BJ (cell line): ENCODE results near the gene KHSRP. TPM values are rescaled to one million over a fixed set of nuclear protein-coding genes. Genes with fewer than 3 reads are reported as not detected.

Source experiments
- CTCF ChIA-PET: fragments of 350-600 bp; formaldehyde crosslinking; extraction: SDS; loops from one replicate; lab custom pipeline; 2021; ENCODE audit warnings: antibody characterized with exemption, inconsistent platforms; lab: Yijun Ruan, JAX
- POLR2A ChIA-PET: fragments of 300-600 bp; sonication (Branson Sonifier 250); formaldehyde crosslinking; extraction: SDS; loops from one replicate; lab custom pipeline; 2021; ENCODE audit warnings: antibody characterized with exemption; lab: Charles Lee
- DNase-seq: peaks from one replicate; pipeline ENCODE4 v3.0.0-alpha.2; 2011; ENCODE audit warnings: low read depth
- H3K27me3 ChIP-seq: 2 replicates; pipeline ENCODE4 v1.6.0; 2011; ENCODE audit warnings: low read length; ENCODE audit not compliant: control insufficient read depth, insufficient read depth
- H3K36me3 ChIP-seq: 2 replicates; pipeline ENCODE4 v1.5.1; 2011; ENCODE audit warnings: low read length; ENCODE audit not compliant: control insufficient read depth, insufficient read depth
- H3K4me3 ChIP-seq: 2 replicates; pipeline ENCODE4 v1.5.1; 2011; ENCODE audit warnings: low read depth, mild to moderate bottlenecking, control low read depth, low read length
- polyA plus RNA-seq: library from polyadenylated mRNA; depleted of rRNA; stranded (reverse); fragments of >200 nt; gene quantifications from 2 replicates; pipeline ENCODE4 v1.2.3, GENCODE V29; 2011
- TF ChIP-seq, protein P1 (sequence below): IDR thresholded peaks from 2 replicates; pipeline ENCODE4 v1.5.1; 2011; ENCODE audit warnings: low read depth, mild to moderate bottlenecking, control low read depth, inconsistent platforms, low read length, moderate library complexity; ENCODE audit not compliant: insufficient read depth

KHSRP gene
- polyA plus RNA-seq, 1 experiment, result 68.7 TPM

DNA sequence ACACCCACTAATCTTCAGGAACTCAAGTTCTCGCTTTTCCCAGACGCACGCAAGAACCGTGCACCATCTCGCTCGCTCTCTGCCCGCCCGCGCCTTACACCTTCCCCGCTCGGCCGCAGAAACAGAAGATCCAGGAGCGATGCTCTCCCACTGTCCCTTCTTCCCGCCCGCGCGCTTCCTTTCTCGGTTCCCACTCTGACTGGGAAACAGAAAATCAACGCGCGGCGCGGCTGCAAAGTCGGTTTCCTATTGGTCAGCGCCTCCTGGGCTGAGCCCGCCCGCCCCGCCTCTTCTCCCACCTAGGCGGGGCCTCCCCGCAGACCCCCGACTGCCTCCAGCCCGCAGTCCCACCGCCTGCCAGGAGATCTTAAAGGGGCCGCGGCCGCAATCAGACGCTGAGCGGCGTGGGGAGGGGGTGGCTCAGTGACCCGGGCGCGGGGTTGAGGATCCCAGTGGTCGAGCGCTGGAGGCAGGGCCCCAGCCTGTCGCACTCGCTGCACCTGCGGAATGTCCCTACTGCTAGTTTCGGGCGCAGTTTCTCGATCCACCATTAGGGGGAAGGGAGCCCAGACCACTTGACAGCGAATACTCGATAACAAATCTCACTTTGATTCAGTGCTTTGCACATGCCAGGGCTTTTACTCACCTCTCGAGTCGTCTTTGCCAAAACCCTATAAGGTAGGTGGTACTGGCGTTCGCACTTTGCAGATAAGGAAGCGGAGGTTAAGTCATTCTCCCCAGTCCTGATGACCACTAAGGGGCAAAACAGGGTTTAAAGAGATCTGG, 35.7 kb upstream of the KHSRP start:
- TF ChIP-seq, protein P1, sequence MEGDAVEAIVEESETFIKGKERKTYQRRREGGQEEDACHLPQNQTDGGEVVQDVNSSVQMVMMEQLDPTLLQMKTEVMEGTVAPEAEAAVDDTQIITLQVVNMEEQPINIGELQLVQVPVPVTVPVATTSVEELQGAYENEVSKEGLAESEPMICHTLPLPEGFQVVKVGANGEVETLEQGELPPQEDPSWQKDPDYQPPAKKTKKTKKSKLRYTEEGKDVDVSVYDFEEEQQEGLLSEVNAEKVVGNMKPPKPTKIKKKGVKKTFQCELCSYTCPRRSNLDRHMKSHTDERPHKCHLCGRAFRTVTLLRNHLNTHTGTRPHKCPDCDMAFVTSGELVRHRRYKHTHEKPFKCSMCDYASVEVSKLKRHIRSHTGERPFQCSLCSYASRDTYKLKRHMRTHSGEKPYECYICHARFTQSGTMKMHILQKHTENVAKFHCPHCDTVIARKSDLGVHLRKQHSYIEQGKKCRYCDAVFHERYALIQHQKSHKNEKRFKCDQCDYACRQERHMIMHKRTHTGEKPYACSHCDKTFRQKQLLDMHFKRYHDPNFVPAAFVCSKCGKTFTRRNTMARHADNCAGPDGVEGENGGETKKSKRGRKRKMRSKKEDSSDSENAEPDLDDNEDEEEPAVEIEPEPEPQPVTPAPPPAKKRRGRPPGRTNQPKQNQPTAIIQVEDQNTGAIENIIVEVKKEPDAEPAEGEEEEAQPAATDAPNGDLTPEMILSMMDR, result peak; percentile 65
- Histone ChIP-seq H3K27me3 (peaks cover 5% of the 10 kb centered on the region), H3K36me3 (no peaks in the 10 kb centered on the region), H3K4me3 (peak overlapping the region; percentile 80)
- peak; percentile 69 for DNase-seq
- CTCF ChIA-PET, result interaction anchor here (1.0 kb wide), 1 partner anchor 16 kb away, joined by 3 read pairs; no protein-coding TSS in a partner anchor
- POLR2A ChIA-PET, result no interaction called here

DNA sequence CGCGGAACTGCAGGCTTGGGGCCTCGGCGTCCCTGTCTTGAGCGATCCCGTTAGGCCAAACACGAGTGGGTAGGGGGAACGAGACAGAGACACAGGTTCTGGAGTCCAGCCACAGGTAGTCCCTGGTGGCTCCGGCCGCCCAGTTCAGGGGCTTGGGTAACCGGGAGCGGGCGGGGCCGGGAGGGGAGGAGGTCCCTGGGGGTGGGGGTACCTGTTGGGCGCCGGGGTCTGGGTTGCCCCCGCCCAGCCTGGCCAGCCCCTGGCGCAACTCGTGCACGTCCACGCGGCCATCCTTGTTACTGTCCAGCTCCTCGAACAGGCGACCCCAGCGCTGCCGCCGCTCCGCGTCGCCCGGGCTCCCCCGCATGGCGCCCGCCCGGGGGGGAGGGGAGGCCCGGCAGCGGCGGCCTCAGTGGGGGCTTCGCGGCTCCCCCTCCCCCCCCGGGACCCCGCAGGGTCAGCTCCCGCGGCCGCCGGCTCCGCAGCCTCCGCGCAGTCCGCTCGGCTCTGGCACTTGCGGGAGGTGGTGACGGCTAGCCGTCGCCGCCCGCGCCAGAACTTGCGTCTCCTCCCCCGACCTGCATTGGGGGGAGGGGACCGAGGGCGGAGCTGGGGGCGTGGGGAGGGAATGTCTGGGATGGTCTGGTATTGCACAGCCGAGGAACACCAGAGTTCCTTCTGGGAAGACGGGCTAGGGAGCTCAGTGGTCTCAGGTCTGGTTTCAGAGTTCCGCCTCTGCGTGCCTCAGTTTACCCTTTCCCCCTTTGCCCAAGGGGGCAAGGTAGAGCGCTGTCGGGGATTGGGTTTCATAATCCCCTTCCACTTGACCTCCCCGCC, 34.9 kb upstream of the KHSRP start, which contains the start of gene SLC25A23:
SLC25A23 (minus strand) TSS at position 531 of the 837 bp plus-strand sequence; CDS start at position 367, 164 bp downstream.
- CTCF ChIA-PET, result interaction anchor here (1.0 kb wide), 1 partner anchor 17 kb away, joined by 3 read pairs; no protein-coding TSS in a partner anchor
- peak; percentile 3 for DNase-seq
- Histone ChIP-seq H3K27me3 (peaks cover 4% of the 10 kb centered on the region), H3K4me3 (peak within 1 kb of the TSS; percentile 80), H3K36me3 (peaks cover 1% of the 10 kb centered on the region; the same call in 1 of the 2 replicates)
- TF ChIP-seq, protein P1, result no peak
- POLR2A ChIA-PET, result no interaction called here

DNA sequence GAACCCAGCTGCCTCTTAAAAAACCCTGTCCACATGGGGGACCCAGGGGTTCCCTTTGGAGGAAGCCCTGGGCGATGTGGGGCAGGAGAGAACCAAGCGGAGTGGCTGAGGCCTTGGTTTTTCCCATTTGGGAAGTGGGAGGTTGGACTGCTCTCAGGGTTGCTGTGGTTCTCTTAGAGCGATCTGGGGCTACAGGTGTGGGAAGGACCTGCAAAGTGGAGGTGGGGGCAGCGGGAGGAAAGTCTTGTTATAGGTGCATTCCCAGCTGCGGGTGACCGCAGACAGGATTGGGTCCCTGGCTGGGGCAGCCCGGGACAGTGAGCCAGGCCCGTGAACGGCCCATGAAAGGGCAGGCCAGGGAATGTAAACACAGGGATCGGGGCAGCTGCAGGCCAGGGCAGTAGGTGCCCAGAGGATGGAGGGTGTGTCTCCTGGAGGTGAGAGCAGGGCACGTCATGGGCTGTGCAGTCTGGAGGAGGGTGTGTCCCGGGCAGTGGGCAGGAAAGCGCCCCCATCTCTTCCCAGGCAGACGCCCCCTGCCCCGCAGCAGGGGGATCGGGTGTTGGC, 34.2 kb upstream of the KHSRP start:
- ChIA-PET CTCF (no interaction called here), POLR2A (no interaction called here)
- no peak for DNase-seq
- peaks cover 2% of the 10 kb centered on the region for H3K27me3 ChIP-seq
- TF ChIP-seq, protein P1, result no peak
- peaks cover 8% of the 10 kb centered on the region for H3K36me3 ChIP-seq
- peak overlapping the region; percentile 80 for H3K4me3 ChIP-seq

DNA sequence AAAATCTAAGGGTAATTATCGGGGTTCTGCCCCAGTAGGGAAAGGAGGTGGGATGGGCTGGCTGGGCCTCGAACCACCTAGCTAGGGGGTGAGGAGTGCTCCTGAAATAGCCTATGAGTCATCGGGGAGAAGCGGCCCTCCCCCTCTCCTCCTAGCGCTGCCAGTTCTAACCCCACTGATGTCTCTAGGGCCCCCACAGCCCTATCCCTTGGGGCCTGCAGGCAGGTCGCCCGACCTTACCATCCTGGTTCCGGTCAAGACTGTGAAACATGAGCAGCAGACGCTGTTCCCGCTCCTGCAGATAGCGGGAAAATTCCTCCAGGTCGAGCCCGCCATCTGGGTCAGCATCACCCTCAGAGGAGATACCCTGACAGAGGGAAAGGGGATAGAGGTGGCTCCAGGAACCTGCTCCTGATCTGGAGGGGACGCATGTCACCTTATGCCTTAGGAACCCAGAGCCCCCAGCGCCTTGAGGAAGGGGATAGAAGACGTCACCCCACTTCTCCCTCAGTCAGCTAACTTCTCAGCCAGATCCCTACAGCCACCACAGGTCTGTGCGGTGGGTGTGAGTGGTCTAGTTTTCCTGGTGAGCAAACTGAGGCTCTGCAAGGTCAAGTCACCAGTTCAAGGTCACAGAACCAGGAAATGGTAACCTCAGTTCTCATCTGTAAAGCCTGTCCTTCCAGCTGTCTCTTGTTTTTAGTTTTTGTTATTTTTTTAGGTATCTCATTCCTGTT, 33.5 kb upstream of the KHSRP start:
- ChIA-PET CTCF (interaction anchor here (0.6 kb wide), 1 partner anchor 582 kb away, joined by 3 read pairs; no protein-coding TSS in a partner anchor), POLR2A (no interaction called here)
- Histone ChIP-seq H3K27me3 (no peaks in the 10 kb centered on the region), H3K4me3 (no peak overlapping the region; the same call in 1 of the 2 replicates), H3K36me3 (peaks cover 8% of the 10 kb centered on the region)
- no peak for DNase-seq
- TF ChIP-seq, protein P1, result no peak
